Nasal cavity respiratory epithelium epithelial cell of viscerocranial mucosa (primary cell): Measurements from ENCODE around the gene CHRM2. TPM values are rescaled to one million over a fixed set of nuclear protein-coding genes. Genes with fewer than 3 reads are reported as not detected.

Experiments used
- total RNA-seq: library from RNA; depleted of rRNA; stranded (reverse); fragments of >200 nt; gene quantifications from 2 replicates; pipeline ENCODE4 v1.2.3, GENCODE V29; 2014

CHRM2 gene
- total RNA-seq = not detected in 2 replicates

GRCh38 chr7:136868496-136869000 lies at the start of gene CHRM2:
Gene CHRM2 (plus strand): TSS chr7:136868652. CDS start chr7:137014866, 146,214 bp downstream.

